ENCODE results near the gene GPRC5B. TPM values are rescaled to one million over a fixed set of nuclear protein-coding genes. Genes with fewer than 3 reads are reported as not detected.

Gene GPRC5B
- total RNA-seq, 5 donors from 2014 or later (not counting 1 experiment from before 2014, with no cell fraction given) = 1.2 to 4.4 (median 1.4) TPM

GRCh38 chr16:19837984-19838707 is 46.5 kb downstream of the GPRC5B start:
- Mint-ChIP-seq H3K27ac (no peak overlapping the region), H3K36me3 (no peaks in the 10 kb centered on the region), H3K4me3 (no peak overlapping the region), H3K4me1 (no peaks in the 10 kb centered on the region), H3K27me3 (no peaks in the 10 kb centered on the region), H3K9me3 (no peaks in the 10 kb centered on the region)
- ATAC-seq (replicated peaks in 1 of 4) (no peak), DNase-seq (no peak)
- Histone ChIP-seq H3K4me1 (ENCODE audit: control insufficient read depth in 1 of 2, extremely low read depth in 1 of 2, insufficient read depth in 2 of 2, low read length in 2 of 2) (no peaks in the 10 kb centered on the region), H3K27me3 (replicated peaks in 1 of 2; ENCODE audit: control insufficient read depth in 2 of 2, extremely low read depth in 1 of 2, insufficient read depth in 2 of 2, low read length in 1 of 2) (peaks cover 0 to 2% of the 10 kb centered on the region in 2 experiments), H3K9me3 (no peaks in the 10 kb centered on the region), H3K36me3 (ENCODE audit: control insufficient read depth in 2 of 2, extremely low read depth in 1 of 2, insufficient read depth in 1 of 2, low read length in 1 of 2) (no peaks in the 10 kb centered on the region), H3K4me3 (ENCODE audit: control insufficient read depth in 1 of 2, extremely low read depth in 1 of 2, low read length in 1 of 2) (no peak overlapping the region), H3K27ac (ENCODE audit: low read length) (no peak overlapping the region)
- CTCF ChIA-PET = no interaction called here
- POLR2A ChIA-PET = interaction anchor here in 1 of 2 donors (0.8 kb wide), 1 partner anchor 164 kb away, joined by 3 read pairs; no protein-coding TSS in a partner anchor
- WGBS (ENCODE audit: insufficient coverage) = 89% methylated on average over 9 of the region's 13 CpGs

- Mint-ChIP-seq H3K36me3 (no peaks in the 10 kb centered on the region), H3K27me3 (no peaks in the 10 kb centered on the region), H3K27ac (no peak overlapping the region), H3K4me3 (no peak overlapping the region), H3K4me1 (no peaks in the 10 kb centered on the region), H3K9me3 (no peaks in the 10 kb centered on the region)
- H3K4me3 ChIP-seq (ENCODE audit: control insufficient read depth in 1 of 2, extremely low read depth in 1 of 2, low read length in 1 of 2) = no peak overlapping the region
- ATAC-seq (replicated peaks in 1 of 4) (no peak), DNase-seq (no peak)
- H3K27me3 ChIP-seq (replicated peaks in 1 of 2; ENCODE audit: control insufficient read depth in 2 of 2, extremely low read depth in 1 of 2, insufficient read depth in 2 of 2, low read length in 1 of 2) = peaks cover 0 to 2% of the 10 kb centered on the region in 2 experiments
- H3K9me3 ChIP-seq = no peaks in the 10 kb centered on the region
- H3K27ac ChIP-seq (ENCODE audit: low read length) = no peak overlapping the region
- ChIA-PET CTCF (no interaction called here), POLR2A (no interaction called here)
- WGBS (ENCODE audit: insufficient coverage) = 71% methylated on average over 2 of the region's 6 CpGs
- no peaks in the 10 kb centered on the region for H3K4me1 ChIP-seq (ENCODE audit: control insufficient read depth in 1 of 2, extremely low read depth in 1 of 2, insufficient read depth in 2 of 2, low read length in 2 of 2)
- H3K36me3 ChIP-seq (ENCODE audit: control insufficient read depth in 2 of 2, extremely low read depth in 1 of 2, insufficient read depth in 1 of 2, low read length in 1 of 2) = no peaks in the 10 kb centered on the region
Measured at GRCh38 chr16:19837331-19837980, 47.2 kb downstream of the GPRC5B start.

- H3K9me3 Mint-ChIP-seq = no peaks in the 10 kb centered on the region
- CTCF ChIA-PET = no interaction called here
- no peak for ATAC-seq (replicated peaks in 1 of 4)
Measured at GRCh38 chr16:19835968-19836421, 48.7 kb downstream of the GPRC5B start.

DNA sequence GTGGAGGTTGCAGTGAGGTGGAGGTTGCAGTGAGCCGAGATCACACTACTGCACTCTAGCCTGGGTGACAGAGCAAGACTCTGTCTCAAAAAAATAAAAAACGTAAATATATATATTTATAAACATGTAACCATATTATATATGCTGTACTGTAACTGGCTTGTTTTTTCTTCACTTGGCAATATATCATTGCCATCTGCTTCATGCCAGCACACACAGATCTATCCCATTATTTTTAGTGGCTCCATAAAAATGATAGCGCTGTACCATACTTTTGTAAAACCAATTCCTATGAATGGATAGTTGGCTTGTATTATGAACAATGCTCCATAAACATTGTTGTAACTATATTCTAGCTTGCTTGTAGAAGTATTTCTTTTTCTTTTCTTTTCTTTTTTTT is 49.5 kb downstream of the GPRC5B start:
- Mint-ChIP-seq H3K27me3 (no peaks in the 10 kb centered on the region), H3K27ac (no peak overlapping the region), H3K9me3 (no peaks in the 10 kb centered on the region), H3K4me3 (no peak overlapping the region), H3K4me1 (no peaks in the 10 kb centered on the region), H3K36me3 (no peaks in the 10 kb centered on the region)
- WGBS (ENCODE audit: insufficient coverage) = no CpG with 5 or more reads among the region's 3 CpGs
- peaks cover 0 to 2% of the 10 kb centered on the region in 2 experiments for H3K27me3 ChIP-seq (replicated peaks in 1 of 2; ENCODE audit: control insufficient read depth in 2 of 2, extremely low read depth in 1 of 2, insufficient read depth in 2 of 2, low read length in 1 of 2)
- ChIA-PET CTCF (no interaction called here), POLR2A (no interaction called here)
- H3K9me3 ChIP-seq = no peaks in the 10 kb centered on the region
- ATAC-seq (replicated peaks in 1 of 4) (no peak), DNase-seq (no peak)
- H3K4me1 ChIP-seq (ENCODE audit: control insufficient read depth in 1 of 2, extremely low read depth in 1 of 2, insufficient read depth in 2 of 2, low read length in 2 of 2) = no peaks in the 10 kb centered on the region
- no peak overlapping the region for H3K27ac ChIP-seq (ENCODE audit: low read length)
- H3K36me3 ChIP-seq (ENCODE audit: control insufficient read depth in 2 of 2, extremely low read depth in 1 of 2, insufficient read depth in 1 of 2, low read length in 1 of 2) = no peaks in the 10 kb centered on the region
- no peak overlapping the region for H3K4me3 ChIP-seq (ENCODE audit: control insufficient read depth in 1 of 2, extremely low read depth in 1 of 2, low read length in 1 of 2)

More at GRCh38 chr16:19835968-19836421, 48.7 kb downstream of the GPRC5B start:
- no peak overlapping the region for H3K27ac Mint-ChIP-seq
- Histone ChIP-seq H3K9me3 (no peaks in the 10 kb centered on the region), H3K4me3 (ENCODE audit: control insufficient read depth in 1 of 2, extremely low read depth in 1 of 2, low read length in 1 of 2) (no peak overlapping the region), H3K27me3 (replicated peaks in 1 of 2; ENCODE audit: control insufficient read depth in 2 of 2, extremely low read depth in 1 of 2, insufficient read depth in 2 of 2, low read length in 1 of 2) (peaks cover 0 to 2% of the 10 kb centered on the region in 2 experiments), H3K27ac (ENCODE audit: low read length) (no peak overlapping the region), H3K4me1 (ENCODE audit: control insufficient read depth in 1 of 2, extremely low read depth in 1 of 2, insufficient read depth in 2 of 2, low read length in 2 of 2) (no peaks in the 10 kb centered on the region), H3K36me3 (ENCODE audit: control insufficient read depth in 2 of 2, extremely low read depth in 1 of 2, insufficient read depth in 1 of 2, low read length in 1 of 2) (no peaks in the 10 kb centered on the region)
- no peak for DNase-seq
- no peaks in the 10 kb centered on the region for H3K27me3 Mint-ChIP-seq
- H3K36me3 Mint-ChIP-seq = no peaks in the 10 kb centered on the region
- POLR2A ChIA-PET = no interaction called here
- H3K4me3 Mint-ChIP-seq = no peak overlapping the region
- H3K4me1 Mint-ChIP-seq = no peaks in the 10 kb centered on the region

GRCh38 chr16:19833581-19833980 is 51.1 kb downstream of the GPRC5B start:
- ChIA-PET POLR2A (no interaction called here), CTCF (no interaction called here)
- Histone ChIP-seq H3K9me3 (no peaks in the 10 kb centered on the region), H3K36me3 (ENCODE audit: control insufficient read depth in 2 of 2, extremely low read depth in 1 of 2, insufficient read depth in 1 of 2, low read length in 1 of 2) (no peaks in the 10 kb centered on the region), H3K4me1 (ENCODE audit: control insufficient read depth in 1 of 2, extremely low read depth in 1 of 2, insufficient read depth in 2 of 2, low read length in 2 of 2) (no peaks in the 10 kb centered on the region), H3K27me3 (replicated peaks in 1 of 2; ENCODE audit: control insufficient read depth in 2 of 2, extremely low read depth in 1 of 2, insufficient read depth in 2 of 2, low read length in 1 of 2) (peaks cover 0 to 2% of the 10 kb centered on the region in 2 experiments), H3K4me3 (ENCODE audit: control insufficient read depth in 1 of 2, extremely low read depth in 1 of 2, low read length in 1 of 2) (no peak overlapping the region), H3K27ac (ENCODE audit: low read length) (no peak overlapping the region)
- Mint-ChIP-seq H3K9me3 (no peaks in the 10 kb centered on the region), H3K36me3 (no peaks in the 10 kb centered on the region), H3K4me1 (no peaks in the 10 kb centered on the region), H3K27ac (no peak overlapping the region), H3K27me3 (no peaks in the 10 kb centered on the region), H3K4me3 (no peak overlapping the region)
- ATAC-seq (replicated peaks in 1 of 4) = no peak
- 100% methylated on average over 2 of the region's 5 CpGs for WGBS (ENCODE audit: insufficient coverage)
- DNase-seq = no peak

- Mint-ChIP-seq H3K4me3 (no peak overlapping the region), H3K27ac (no peak overlapping the region), H3K27me3 (no peaks in the 10 kb centered on the region), H3K9me3 (no peaks in the 10 kb centered on the region), H3K36me3 (no peaks in the 10 kb centered on the region), H3K4me1 (no peaks in the 10 kb centered on the region)
- Histone ChIP-seq H3K4me1 (ENCODE audit: control insufficient read depth in 1 of 2, extremely low read depth in 1 of 2, insufficient read depth in 2 of 2, low read length in 2 of 2) (no peaks in the 10 kb centered on the region), H3K27ac (ENCODE audit: low read length) (no peak overlapping the region), H3K27me3 (replicated peaks in 1 of 2; ENCODE audit: control insufficient read depth in 2 of 2, extremely low read depth in 1 of 2, insufficient read depth in 2 of 2, low read length in 1 of 2) (peaks cover 0 to 2% of the 10 kb centered on the region in 2 experiments), H3K4me3 (ENCODE audit: control insufficient read depth in 1 of 2, extremely low read depth in 1 of 2, low read length in 1 of 2) (no peak overlapping the region), H3K36me3 (ENCODE audit: control insufficient read depth in 2 of 2, extremely low read depth in 1 of 2, insufficient read depth in 1 of 2, low read length in 1 of 2) (no peaks in the 10 kb centered on the region), H3K9me3 (no peaks in the 10 kb centered on the region)
- ChIA-PET CTCF (no interaction called here), POLR2A (no interaction called here)
- DNase-seq = no peak
- ATAC-seq (replicated peaks in 1 of 4) = no peak
- WGBS (ENCODE audit: insufficient coverage) = no CpG with 5 or more reads among the region's 3 CpGs
Measured at GRCh38 chr16:19833176-19833575, 51.5 kb downstream of the GPRC5B start.

Measured in T-cell (primary cell).